Stimulated activated CD4-positive, alpha-beta T cell treated with anti-CD3 and anti-CD28 coated beads, Interleukin-2, amount 100 ng/mL, for 4 hours (primary cell): Measurements from ENCODE around the gene PLA2G4D.
"Not testable (repeated sequence)": the region's sequence is repeated elsewhere in the genome, so short reads cannot be mapped to it uniquely, and the experiment has no call there.

Source experiments
- DNase-seq: peaks from one replicate; pipeline ENCODE4 v3.0.0-alpha.2; 2020; ENCODE audit warnings: low read depth

Gene PLA2G4D

DNA sequence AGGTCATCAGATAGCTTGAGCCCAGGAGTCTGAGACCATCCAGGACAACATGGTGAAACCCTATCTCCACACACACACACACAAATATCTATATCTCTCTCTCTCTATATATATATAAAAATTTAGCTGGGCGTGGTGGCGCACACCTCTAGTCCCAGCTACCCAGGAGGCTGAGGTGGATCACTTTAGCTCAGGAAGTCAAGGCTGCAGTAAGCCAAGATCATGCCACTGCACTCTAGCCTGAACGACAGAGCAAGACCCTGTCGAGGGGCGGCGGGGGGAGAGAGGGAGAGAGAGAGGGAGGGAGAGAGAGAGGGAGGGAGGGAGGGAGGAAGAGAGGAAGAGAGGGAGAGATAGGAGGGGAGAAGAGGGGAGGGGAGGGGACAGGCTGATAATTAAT is 34.1 kb upstream of the PLA2G4D start:
- DNase-seq, result no peak

DNA sequence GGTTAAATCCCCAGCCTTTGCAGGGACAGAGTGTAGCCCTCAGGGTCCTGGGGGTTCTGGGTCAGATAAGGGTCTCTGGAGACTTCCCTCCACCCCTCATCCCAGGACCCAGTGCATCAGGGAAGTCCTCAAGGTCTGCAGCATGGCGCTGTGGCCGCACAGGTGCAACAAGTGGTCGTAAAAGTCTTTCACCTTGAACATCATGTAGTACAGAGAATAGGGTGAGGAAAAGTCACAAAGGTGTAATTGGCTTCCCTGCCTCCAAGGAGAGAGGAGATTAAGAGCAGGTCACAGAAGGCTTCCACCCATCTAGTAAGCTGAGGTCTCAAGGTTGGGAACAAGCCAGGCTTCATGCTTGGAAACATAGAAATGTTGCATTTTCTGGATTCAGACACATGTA is 29.2 kb upstream of the PLA2G4D start:
- no peak for DNase-seq

DNA sequence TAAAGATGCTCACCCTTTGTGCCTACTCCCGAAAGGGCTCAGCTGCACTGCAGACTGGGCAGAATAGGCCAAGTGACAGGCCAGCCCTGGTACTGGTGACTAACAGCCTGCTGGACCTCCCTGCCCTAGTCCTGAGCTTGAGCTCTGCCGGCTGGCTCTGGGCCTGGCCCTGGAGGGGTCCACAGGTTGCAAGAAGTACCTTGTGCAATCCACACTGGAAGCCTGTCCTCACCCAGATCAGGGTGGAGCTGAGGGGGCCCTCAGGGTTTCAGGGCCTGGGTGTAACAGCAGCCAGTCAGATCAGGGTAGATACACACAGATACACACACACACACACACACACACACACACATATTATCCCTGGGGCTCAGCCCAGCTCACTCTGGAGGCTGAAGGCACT is 27.3 kb upstream of the PLA2G4D start:
- DNase-seq, result no peak

DNA sequence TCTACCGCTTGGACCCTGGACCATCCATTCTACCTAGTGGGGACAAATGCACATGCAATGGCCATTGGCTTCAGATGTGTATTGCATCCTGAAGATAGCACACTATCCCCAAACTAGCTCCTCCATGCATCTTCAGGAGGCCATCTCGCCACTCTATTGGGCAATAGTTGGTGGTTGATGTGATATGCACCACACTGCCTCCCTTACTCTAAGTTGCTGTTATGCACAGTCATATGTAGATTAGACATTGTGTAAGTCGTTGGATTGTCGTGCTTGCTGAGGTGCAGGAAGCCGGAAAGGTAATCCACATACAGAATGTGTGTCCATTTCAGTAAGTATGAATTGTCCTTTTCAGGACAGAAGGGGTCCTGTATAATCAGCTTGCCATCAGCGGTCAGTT is 26.7 kb upstream of the PLA2G4D start:
- DNase-seq, result no peak

DNA sequence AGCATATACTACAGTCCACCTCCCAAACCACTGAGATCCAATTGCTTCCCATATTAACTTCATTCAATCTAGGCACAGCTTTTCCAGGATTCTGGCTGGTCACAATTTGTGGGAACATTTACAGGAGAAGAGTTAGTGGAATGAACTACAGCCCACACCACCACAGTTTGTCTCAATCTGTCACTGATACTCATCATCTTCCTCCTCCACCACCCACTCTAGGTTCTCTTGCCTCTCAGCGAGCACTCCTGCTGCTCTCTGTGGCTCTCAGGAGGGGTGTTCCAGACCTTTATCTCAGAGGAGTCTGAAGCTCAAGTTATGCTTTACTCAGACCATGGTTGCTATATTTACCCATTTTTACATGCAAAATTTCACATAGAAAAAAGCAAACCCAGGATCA is 25.9 kb upstream of the PLA2G4D start:
- DNase-seq, result no peak

DNA sequence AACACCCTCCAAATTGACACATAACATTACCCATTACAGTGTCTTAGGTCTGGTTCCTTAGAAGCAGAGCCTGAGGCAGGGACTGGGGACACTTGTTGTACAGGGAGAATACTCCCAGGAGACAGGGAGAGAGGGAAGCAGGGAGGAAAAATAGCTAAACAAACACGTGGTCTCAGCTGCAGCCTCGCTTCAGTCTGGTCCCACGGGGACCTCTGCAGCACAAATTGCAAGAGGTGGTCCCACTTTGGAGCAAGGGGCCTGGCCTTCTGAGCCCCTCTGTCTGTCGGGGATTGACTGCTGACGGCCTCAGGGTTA is 25.0 kb upstream of the PLA2G4D start:
- DNase-seq, result no peak

DNA sequence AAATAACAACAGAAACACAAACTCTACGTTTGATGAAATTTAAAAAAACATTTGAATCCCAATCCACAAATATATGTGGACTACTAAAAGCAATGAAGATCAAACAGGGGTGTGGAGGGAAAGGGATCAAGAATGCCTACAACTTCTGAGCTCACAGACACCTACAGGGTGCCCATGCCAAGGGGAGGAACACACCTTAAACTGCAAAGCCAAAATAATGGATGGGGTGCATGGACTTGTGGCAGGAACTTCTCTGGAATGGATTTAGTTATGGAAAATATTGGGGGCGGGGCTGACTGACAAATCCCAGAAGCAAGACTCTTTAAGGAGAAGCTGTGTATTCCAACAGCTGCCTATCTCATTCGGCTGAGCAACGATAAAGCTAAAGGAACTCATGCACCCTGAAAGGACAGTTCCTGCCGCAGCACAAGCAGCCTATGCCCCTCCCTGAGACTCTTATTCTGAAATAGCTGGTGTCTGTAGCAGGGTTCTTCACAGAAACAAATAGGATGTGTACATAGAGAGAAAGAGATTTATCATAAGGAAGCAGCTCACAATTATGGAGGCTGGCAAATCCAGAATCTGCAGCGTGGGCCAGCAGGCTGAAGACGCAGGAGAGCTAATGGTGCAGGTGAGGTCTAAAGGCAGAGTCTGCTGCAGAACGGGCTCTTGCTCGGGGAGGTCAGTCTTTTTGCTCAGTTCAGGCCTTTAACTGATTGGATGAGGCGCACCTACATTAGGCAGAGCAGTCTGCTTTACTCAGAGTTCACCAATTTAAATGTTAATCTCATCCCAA is 24.5 kb upstream of the PLA2G4D start:
- DNase-seq, result no peak

DNA sequence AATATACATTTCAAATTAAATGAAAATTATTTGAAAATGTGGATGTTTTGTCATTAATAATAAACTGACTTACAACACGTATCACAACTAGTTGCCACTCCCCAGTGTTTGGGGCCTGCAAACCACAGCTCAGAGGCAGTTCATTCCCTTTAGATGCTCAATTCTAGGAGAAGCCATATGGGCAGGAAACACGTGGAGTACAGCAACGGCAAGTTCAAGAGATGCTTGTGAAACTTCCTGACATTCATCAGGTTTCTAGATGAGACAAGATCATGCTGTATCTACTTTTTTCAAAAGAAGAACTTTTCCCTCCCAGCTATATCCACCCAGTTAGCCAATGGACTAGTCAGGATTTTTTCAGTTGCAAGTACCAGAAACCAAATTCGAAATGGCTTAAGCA is 17.6 kb upstream of the PLA2G4D start:
- DNase-seq, result no peak

DNA sequence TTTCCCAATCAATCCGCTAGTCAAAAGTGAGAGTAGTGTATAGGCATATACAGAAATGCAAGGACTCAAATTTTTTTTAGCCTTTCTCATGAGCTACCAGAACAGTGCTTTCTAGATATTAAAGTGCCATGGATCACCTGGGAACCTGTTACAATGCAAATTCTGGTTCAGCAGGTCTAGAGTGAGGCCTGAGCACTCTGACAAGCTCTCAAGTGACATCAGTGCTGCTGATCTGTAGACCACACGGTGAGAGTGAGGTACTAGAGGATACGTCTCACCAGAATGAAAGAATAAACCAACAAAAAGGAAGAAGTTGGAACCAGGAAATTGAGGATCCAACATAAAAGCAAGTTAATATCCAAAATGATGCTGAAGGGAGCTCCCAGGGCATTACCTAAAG is 16.0 kb upstream of the PLA2G4D start:
- no peak for DNase-seq

DNA sequence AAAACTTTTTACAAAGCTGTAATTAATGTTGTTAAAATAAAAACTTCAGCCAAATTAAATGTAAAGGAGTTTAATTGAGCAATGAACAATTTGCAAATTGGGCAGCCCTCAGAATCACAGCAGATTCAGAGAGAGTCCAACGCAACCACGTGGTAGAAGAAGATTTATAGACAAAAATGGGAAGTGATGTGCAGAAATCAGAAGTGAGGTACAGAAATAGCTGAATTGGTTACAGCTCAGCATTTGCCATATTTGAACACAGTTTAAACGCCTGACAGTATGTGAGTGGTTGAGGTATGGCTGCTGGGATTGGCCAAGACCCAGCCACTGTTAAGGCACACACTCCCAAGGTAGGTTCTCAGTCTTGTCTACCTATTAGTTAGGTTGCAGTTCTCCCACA is 14.4 kb upstream of the PLA2G4D start:
- no peak for DNase-seq

DNA sequence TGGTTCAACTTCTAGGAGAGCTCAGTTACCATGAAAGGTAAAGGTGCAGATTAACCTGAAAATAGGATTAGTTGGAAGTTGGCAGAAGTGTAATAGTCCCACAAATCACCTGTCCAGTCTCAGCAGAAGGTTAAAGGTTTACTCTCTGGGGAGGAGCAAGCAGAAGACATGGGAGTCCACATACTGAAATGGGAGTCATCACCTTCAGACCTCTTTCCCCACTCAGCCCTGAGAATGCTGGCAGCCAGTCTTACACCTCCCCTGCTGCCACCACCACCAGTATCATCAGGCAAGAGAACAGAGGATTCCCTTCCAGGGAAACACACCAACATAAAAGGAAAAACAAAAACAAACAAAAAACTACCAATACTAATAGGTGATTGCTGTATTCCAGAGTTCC is 13.8 kb upstream of the PLA2G4D start:
- no peak for DNase-seq

DNA sequence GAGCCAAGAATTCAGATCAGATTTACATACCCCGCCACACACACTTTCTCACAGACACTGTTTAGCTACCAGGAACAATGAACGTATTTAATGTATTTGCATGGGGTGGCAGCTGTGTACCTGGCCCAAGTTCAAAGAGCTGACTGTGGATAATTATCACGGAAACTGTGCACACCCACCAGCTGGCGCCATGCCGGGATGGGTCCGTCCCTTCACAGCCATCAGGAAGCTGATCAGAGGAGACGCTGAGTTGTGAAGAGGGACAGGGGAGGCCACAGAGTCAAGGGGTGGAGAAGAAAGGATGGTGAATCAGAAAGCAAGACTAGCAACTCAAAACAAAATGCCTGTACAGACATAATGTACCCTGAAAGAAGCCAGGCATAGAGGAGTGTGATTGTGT is 13.1 kb upstream of the PLA2G4D start:
- no peak for DNase-seq

DNA sequence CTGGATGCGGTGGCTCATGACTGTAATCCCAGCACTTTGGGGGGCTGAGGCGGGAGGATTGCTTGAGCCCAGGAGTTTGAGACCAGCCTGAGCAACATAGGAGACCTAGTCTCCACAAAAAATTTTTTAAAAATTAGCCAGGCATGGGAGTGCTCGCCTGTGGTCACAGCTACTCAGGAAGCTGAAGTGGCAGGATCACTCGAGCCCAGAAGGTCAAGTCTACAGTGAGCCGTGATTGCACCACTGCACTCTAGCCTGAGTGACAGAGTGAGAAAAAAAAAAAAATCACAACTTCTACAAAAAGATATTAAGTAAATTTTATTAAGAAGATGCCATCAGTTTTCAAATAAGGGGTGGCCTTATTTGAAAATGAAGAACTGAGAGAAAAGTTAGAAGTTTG is 11.9 kb upstream of the PLA2G4D start:
- DNase-seq, result no peak

DNA sequence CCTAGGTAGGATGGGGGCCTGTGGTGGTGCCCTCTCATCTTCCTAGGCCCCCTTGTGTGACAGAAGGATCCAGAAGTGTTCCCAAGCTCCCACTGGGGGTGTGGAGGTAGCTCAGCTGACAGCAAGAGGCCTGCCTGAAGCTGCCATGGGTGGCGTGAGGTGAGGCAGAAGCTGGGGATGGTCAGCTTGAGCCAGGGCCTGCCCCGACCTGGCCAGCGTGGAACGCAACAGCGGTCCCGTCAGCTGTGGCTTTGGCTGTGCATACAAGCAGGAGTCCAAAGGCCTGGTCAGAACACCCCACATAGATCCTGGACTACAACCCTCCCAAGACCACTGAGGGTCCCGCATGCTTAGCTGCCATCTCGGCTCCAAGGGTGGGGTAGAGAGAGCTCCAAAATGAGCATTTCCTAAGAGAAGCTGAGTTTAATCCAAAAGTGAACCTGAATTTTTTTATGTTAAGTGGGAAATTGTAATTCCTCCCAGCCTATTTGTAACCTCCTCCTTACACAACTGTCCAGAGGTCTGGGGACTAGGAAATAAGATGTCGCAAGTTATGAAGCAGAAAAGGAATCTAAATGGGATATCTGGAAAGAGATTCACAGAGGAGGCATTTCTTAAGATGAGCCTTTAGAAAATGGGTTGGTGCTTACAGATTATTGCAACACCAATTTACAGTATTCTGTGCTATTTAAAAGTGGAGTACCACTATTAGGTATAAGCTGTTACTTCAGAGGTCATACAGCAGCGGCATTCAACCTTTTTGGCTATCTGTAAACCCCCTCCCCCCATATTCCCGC is 9.9 kb upstream of the PLA2G4D start:
- no peak for DNase-seq

DNA sequence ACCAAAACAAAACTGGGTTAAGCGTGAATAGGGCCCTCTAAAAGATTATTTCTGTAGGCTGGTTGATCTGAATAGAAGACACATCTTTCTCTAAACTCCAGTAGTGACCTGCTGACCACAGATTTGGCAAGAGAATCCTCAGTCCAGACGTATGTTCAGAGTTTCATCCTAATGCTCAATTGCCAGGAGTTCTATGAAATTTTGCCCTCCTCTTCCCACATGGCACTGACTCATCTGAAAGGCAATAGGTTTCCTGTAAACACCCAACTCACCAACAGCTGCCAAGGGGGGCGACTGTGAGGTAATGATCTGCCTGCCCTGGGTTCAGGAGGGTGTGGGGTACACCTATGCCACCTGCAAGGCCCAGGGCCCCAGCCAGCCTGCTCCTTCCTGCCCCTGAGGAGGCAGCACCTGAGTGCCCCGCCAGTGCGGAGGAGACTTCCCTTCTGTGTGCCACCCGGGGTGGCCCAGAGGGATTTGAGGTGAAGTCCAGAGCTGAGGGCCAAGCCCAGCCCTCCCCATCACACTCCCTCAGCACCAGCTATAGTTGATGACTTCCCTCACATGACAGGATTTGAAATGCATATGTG is 8.4 kb upstream of the PLA2G4D start:
- no peak for DNase-seq

DNA sequence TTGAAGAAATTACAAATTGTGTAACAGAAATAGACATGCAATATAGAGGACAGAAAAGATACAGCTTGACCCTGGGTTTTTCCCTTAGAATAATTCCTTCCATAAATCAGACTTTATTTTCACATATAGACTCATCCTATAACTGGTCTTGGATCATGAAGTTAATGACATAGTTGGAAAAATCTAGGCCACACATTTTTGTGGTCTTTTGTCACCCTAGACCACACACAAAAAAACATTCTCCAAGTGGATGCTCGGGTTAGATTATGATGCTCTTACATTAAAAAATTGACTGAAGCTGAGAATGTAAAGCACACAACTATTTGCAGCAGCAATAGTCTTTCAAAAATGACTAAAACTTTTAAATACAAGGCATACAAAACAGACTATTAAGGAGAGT is 7.5 kb upstream of the PLA2G4D start:
- no peak for DNase-seq

DNA sequence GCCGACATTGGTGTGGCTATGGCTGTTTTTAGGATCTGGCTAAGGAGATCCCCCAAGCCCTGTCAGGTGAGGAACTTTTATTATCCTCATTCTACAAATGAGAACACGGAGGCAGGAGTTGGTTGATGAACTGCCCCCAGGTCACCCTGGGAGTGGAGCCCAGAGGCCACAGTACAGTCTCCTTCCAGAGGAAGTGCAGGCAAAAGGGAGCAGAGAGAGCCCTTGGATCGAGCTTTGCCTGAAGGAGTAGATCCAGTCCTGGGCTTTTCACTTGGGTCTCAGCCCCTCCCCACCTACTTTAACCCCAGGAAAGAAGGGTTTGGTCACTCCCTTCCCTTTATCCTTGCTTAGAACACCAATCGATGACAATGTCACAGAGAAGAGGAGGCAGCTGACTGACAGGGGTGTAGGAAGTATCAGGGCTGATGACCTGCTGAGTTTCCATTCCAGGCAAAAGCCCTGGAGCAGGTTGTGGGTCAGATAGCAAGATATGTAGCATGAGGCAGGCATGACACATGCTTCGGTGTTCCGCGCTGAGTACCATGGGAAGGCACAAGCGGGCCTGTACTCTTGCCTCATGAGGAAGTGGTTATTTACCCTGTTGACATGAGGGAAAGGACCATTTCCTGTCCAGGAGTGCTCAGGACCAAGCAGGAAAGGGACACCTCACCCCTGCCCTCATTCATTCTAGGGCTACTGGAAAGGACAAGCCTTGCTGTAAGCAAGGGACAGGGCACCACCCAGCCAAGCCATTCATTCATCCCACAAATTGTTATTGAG is 5.8 kb upstream of the PLA2G4D start:
- DNase-seq, result no peak

DNA sequence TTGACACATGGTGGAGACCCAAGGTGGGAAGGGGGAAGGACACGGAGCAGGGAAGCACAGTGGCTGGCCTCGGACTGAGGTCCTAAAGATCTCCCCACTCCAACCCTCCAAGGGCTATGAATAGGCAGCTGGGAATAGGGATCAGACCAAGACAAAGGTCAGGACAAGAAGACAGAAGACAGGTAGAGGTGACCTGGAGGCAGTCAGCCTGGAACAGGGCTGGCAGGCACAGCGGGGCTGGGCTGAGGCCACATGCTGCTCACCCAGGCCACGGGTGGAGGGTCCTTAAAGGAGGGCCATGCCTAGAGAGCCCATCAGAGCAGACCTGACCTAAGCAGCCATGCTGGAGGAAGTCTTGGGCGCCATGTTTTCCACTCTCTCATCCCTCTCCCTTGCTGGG is 2.7 kb upstream of the PLA2G4D start:
- no peak for DNase-seq

DNA sequence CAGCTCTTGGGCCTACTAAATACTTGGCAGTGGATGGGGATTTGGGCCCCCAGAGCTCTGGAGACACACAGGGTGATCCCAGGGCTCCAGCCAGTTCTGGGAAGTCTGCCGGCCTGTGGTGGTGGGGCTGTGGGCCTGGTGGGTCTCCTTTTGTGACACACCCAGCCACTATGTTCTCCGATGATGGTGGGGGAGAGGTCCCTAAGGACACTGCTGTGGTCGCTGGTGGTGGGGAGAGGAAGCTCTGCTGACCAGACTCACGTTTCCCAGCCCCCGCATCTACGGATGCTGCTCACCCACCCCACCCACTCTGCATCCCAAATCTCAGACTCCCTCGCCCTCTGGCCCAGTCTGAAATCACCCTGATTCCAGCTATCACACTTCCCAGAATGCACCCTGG is 396 bp downstream of the PLA2G4D start:
- no peak for DNase-seq

DNA sequence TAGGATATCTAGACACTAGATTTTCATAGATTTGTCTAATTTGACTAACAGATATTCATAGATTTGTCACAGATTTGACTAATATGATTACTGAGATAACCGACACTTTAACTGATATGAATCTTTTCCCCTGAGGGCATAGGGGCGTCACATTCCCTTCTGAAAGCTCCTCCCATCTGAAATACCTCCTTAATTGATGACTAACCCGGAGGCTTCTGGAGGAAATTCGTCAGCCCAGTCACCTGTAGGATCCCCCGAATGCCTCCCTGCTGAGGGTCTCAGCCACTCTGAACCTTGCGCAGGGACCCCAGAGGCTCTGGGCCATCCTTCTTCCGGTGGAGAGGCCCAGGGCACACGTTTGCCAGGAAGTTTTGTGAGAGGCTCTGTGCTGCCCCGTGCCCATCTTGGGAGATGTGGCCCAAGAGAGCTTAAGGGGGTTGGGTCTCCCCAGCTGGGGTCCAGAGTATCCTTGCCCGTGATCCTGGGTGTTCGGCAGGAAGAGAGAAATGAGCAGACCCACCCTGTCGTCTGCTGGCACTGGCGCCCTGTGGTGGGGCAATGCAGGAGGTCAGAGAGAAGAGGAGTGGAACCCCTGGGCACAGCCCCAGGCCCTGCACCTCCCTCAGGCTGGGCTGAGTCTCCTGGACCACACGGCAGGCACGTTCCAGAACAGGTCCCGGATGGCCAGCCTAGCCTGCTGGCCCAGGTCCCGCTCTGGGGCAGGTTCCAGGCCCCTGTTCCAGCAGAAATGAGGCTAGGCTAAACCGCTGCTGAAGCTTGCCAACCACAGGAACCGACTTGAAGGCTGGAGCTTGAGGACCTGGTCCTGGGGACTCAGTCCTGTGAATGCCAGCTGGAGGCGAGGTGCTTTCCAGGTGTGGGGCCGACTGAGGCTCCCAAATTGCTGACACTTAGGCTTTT is 1.7 kb downstream of the PLA2G4D start:
- no peak for DNase-seq

DNA sequence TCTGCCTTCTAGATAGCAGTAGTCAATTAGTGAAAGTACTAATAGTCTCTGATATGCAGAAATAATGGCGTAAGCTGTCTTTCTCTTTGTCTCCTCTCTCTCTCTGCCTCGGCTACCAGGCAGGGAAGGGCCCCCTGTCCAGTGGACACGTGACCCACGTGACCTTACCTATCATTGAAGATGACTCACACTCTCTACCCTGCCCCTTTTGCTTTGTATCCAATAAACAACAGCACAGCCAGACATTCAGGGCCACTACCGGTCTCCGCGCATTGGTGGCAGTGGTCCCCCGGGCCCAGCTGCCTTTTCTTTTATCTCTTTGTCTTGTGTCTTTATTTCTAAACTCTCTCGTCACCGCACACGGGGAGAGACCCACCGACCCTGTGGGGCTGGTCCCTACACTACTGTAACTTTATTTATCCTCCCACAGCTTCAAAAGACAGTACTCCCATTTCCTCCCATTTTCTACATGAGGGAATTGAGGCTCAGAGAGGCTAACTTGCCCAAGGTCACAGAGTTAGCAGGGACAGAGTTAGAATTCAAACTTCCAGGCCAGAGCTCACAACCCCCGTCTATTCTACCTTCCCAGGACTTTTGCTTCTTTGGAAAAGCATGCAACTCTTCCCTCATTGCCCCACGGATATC is 2.5 kb downstream of the PLA2G4D start:
- DNase-seq, result not testable (repeated sequence)
